ENCODE measurements around the gene ZNF512. TPM values are rescaled to one million over a fixed set of nuclear protein-coding genes. Genes with fewer than 3 reads are reported as not detected.
"Not testable (repeated sequence)": the region's sequence is repeated elsewhere in the genome, so short reads cannot be mapped to it uniquely, and the experiment has no call there.

The ZNF512 gene
- total RNA-seq, 1 experiment from 2014 or later, result 12.4 TPM

- DNase-seq (ENCODE audit: extremely low read depth, low read depth), result not testable (repeated sequence)
Observed at GRCh38 chr2:27630257-27630656, 47.4 kb downstream of the ZNF512 start.

- DNase-seq (ENCODE audit: extremely low read depth, low read depth), result no peak
Observed at GRCh38 chr2:27634291-27634690, 51.4 kb downstream of the ZNF512 start.

GRCh38 chr2:27636766-27637165 lies 53.9 kb downstream of the ZNF512 start:
- no peak for DNase-seq (ENCODE audit: extremely low read depth, low read depth)

GRCh38 chr2:27638037-27638637 lies 55.3 kb downstream of the ZNF512 start:
- no peak for DNase-seq (ENCODE audit: extremely low read depth, low read depth)

- no peak for DNase-seq (ENCODE audit: extremely low read depth, low read depth)
Observed at GRCh38 chr2:27638709-27639108, 55.9 kb downstream of the ZNF512 start.

- DNase-seq (ENCODE audit: extremely low read depth, low read depth), result no peak
Observed at GRCh38 chr2:27640722-27641245, 57.9 kb downstream of the ZNF512 start.

GRCh38 chr2:27645197-27645596 lies 62.4 kb downstream of the ZNF512 start:
- no peak for DNase-seq (ENCODE audit: extremely low read depth, low read depth)

- no peak for DNase-seq (ENCODE audit: extremely low read depth, low read depth)
Observed at GRCh38 chr2:27647289-27647688, 64.4 kb downstream of the ZNF512 start.

GRCh38 chr2:27647737-27648136 lies 64.9 kb downstream of the ZNF512 start:
- DNase-seq (ENCODE audit: extremely low read depth, low read depth), result no peak

GRCh38 chr2:27651056-27651455 lies 68.2 kb downstream of the ZNF512 start:
- DNase-seq (ENCODE audit: extremely low read depth, low read depth), result no peak

GRCh38 chr2:27652341-27652740 lies 69.5 kb downstream of the ZNF512 start:
- DNase-seq (ENCODE audit: extremely low read depth, low read depth), result no peak

GRCh38 chr2:27652790-27653189 lies 69.9 kb downstream of the ZNF512 start:
- no peak for DNase-seq (ENCODE audit: extremely low read depth, low read depth)

GRCh38 chr2:27653397-27653796 lies 70.6 kb downstream of the ZNF512 start:
- DNase-seq (ENCODE audit: extremely low read depth, low read depth), result no peak

GRCh38 chr2:27655155-27655951 lies 72.5 kb downstream of the ZNF512 start:
- DNase-seq (ENCODE audit: extremely low read depth, low read depth), result no peak

- no peak for DNase-seq (ENCODE audit: extremely low read depth, low read depth)
Observed at GRCh38 chr2:27661371-27661770, 78.5 kb downstream of the ZNF512 start.

- peak; percentile 75 for DNase-seq (ENCODE audit: extremely low read depth, low read depth)
Observed at GRCh38 chr2:27663285-27664153, 80.7 kb downstream of the ZNF512 start, which contains the start of the genes SLC4A1AP and SUPT7L. SLC4A1AP (plus strand) TSS chr2:27663889; CDS start chr2:27663915, 26 bp downstream. SUPT7L (minus strand) TSS chr2:27663614; CDS start chr2:27662192, 1,422 bp downstream.

- no peak for DNase-seq (ENCODE audit: extremely low read depth, low read depth)
Observed at GRCh38 chr2:27664154-27664574, 81.3 kb downstream of the ZNF512 start.

GRCh38 chr2:27664622-27665363 lies 82.0 kb downstream of the ZNF512 start:
- no peak for DNase-seq (ENCODE audit: extremely low read depth, low read depth)

GRCh38 chr2:27667446-27667845 lies 84.6 kb downstream of the ZNF512 start:
- DNase-seq (ENCODE audit: extremely low read depth, low read depth), result no peak

- DNase-seq (ENCODE audit: extremely low read depth, low read depth), result no peak
Observed at GRCh38 chr2:27671235-27671634, 88.4 kb downstream of the ZNF512 start.
